Measurements from ENCODE around the gene CFAP57. TPM values are rescaled to one million over a fixed set of nuclear protein-coding genes. Genes with fewer than 3 reads are reported as not detected.
A peak's percentile ranks its signal among the peaks of the same experiment; 100 is the strongest.

CFAP57 gene
- total and polyA plus RNA-seq, 2 donors (not counting 1 experiment from before 2014, with no cell fraction given), result 0.07 to 0.44 TPM

DNA sequence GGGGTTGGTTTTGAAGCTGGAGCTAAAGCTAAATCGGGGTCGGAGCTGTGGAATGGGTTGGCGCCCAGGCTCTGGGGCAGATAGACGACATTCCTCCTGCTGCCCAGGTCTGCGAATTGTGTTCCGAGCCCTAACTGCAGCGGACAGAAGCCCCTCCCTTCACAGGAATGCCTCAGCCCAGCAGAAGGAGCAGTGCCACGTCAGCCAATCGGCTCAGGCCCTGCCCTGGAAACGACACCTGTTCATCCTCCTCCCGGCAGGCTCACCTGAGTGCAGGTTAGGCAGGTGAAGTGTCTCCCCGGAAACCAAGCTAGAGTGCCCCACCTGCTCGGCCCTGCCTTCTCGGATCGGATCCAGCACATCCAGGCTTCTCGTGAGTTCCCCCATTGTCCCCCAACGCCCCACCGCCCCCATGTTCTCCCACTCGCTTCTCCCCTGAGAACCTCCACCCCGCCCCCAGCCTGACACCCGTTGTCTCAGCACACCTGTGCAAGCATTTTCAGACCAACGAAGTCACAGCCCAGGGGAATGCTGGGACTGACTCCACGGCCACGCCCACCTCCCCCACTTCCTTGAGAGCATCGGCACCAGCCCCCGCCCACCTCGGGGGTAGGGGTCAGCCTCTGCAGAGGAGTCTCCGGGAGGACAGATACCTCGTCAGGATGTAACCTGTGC is 98.4 kb downstream of the CFAP57 start:
- no peak for ATAC-seq (ENCODE audit: low read depth)
- Histone ChIP-seq H3K4me2 (replicated peaks; ENCODE audit: low read depth, low read length, poor library complexity, severe bottlenecking) (peak overlapping the region; percentile 79), H3K79me2 (ENCODE audit: control insufficient read depth, insufficient read depth, low read length) (no peaks in the 10 kb centered on the region), H3K4me3 (ENCODE audit: control extremely low read depth in 1 of 5, extremely low read depth in 1 of 5, insufficient read depth in 1 of 5, low read depth in 2 of 5, low read length in 4 of 5) (peak overlapping the region in 4 of 5 experiments; percentile 22 to 55 (median 42)), H3K9ac (ENCODE audit: low read length) (peak overlapping the region; percentile 39), H2AFZ (ENCODE audit: insufficient read depth, low read depth, low read length, poor library complexity, severe bottlenecking) (peak overlapping the region; percentile 75), H3K9me3 (ENCODE audit: control extremely low read depth in 1 of 3, control insufficient read depth in 2 of 3, insufficient read depth in 1 of 3, low read length in 2 of 3) (peaks cover 0 to 4% (median 0%) of the 10 kb centered on the region in 3 donors), H3K27ac (ENCODE audit: low read length in 2 of 2) (no peak overlapping the region), H3K4me1 (ENCODE audit: control insufficient read depth in 2 of 2, insufficient read depth in 2 of 2, low read length in 2 of 2) (peaks cover 14 to 19% of the 10 kb centered on the region in 2 donors), H3K27me3 (replicated peaks in 1 of 4; ENCODE audit: control extremely low read depth in 1 of 4, control insufficient read depth in 3 of 4, insufficient read depth in 4 of 4, low read length in 3 of 4) (peaks cover 0 to 14% (median 4%) of the 10 kb centered on the region in 4 experiments), H3K36me3 (replicated peaks in 1 of 2; ENCODE audit: control extremely low read depth in 1 of 2, control insufficient read depth in 1 of 2, extremely low read depth in 1 of 2, insufficient read depth in 2 of 2, low read length in 1 of 2) (no peaks in the 10 kb centered on the region), H4K20me1 (ENCODE audit: control insufficient read depth, insufficient read depth, low read length, poor library complexity, severe bottlenecking) (no peaks in the 10 kb centered on the region)
- peaks cover 26% of the 10 kb centered on the region for H3K4me1 Mint-ChIP-seq
- POLR2A ChIA-PET, result no interaction called here
- no peak overlapping the region for H3K27ac Mint-ChIP-seq
- intact Hi-C loops (cut with micrococcal nuclease), result no loop called here
- TF ChIP-seq, protein P1, sequence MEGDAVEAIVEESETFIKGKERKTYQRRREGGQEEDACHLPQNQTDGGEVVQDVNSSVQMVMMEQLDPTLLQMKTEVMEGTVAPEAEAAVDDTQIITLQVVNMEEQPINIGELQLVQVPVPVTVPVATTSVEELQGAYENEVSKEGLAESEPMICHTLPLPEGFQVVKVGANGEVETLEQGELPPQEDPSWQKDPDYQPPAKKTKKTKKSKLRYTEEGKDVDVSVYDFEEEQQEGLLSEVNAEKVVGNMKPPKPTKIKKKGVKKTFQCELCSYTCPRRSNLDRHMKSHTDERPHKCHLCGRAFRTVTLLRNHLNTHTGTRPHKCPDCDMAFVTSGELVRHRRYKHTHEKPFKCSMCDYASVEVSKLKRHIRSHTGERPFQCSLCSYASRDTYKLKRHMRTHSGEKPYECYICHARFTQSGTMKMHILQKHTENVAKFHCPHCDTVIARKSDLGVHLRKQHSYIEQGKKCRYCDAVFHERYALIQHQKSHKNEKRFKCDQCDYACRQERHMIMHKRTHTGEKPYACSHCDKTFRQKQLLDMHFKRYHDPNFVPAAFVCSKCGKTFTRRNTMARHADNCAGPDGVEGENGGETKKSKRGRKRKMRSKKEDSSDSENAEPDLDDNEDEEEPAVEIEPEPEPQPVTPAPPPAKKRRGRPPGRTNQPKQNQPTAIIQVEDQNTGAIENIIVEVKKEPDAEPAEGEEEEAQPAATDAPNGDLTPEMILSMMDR (IDR thresholded peaks at IDR 0.05), result no peak
- no peak for TF ChIP-seq EZH2 (IDR thresholded peaks at IDR 0.05; ENCODE audit: borderline replicate concordance, insufficient read depth, low read depth, low read length, poor library complexity, severe bottlenecking)
- peak overlapping the region; percentile 79 for H3K4me3 Mint-ChIP-seq
- CTCF ChIA-PET, result no interaction called here
- DNase-seq, result no peak
- no peaks in the 10 kb centered on the region for H3K9me3 Mint-ChIP-seq (ENCODE audit: insufficient read depth)
- WGBS (ENCODE audit: insufficient coverage), result 7% methylated on average over 25 of the region's 29 CpGs
- H3K27me3 Mint-ChIP-seq, result peaks cover 24% of the 10 kb centered on the region
